Activated CD4-positive, alpha-beta T cell treated with anti-CD3 and anti-CD28 coated beads, Interleukin-2, amount 50 U/mL, for 48 hours (primary cell): Measurements from ENCODE around the gene CFTR.
"Not testable (repeated sequence)": the region's sequence is repeated elsewhere in the genome, so short reads cannot be mapped to it uniquely, and the experiment has no call there.

Source experiments
- DNase-seq, 2 experiments: peaks; one replicate each; pipeline ENCODE4 v3.0.0-alpha.2; 2020

Gene CFTR

GRCh38 chr7:117479225-117480054, at the start of gene CFTR:
Gene CFTR (plus strand): TSS chr7:117480025. CDS start chr7:117480095, 70 bp downstream.
- DNase-seq: no peak

GRCh38 chr7:117435475-117436043, 44.3 kb upstream of the CFTR start:
- DNase-seq: no peak

- DNase-seq: no peak
These were observed 35.2 kb upstream of the CFTR start for GRCh38 chr7:117444646-117445045.

GRCh38 chr7:117445206-117445605, 34.6 kb upstream of the CFTR start:
- no peak for DNase-seq

DNA sequence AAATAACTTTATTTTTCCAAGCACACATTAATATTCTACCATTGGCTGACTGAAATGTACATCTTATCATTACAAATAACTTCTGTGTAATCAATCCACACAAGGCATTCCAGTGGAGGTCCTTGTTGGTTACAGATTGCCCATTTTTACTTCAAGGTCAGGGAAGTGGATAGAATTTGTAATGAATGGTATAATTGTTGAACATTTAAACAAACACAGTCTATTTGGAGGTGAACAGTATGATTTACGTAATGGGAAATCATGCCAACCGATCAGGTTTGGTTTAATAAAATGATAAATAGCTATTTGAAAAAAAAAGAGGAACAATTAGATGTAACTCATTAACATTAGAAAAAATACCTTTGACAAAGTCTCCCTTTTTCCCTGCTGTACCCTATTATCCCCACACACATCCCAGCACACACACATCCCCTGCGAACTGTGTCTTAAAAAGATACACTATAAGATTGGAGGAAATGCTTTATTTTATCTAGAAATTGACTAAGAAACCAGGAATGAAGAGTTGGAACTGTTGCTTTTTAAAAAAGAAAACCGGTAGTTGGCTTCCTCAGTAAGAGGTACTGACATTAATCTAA, 33.5 kb upstream of the CFTR start:
- no peak for DNase-seq

DNA sequence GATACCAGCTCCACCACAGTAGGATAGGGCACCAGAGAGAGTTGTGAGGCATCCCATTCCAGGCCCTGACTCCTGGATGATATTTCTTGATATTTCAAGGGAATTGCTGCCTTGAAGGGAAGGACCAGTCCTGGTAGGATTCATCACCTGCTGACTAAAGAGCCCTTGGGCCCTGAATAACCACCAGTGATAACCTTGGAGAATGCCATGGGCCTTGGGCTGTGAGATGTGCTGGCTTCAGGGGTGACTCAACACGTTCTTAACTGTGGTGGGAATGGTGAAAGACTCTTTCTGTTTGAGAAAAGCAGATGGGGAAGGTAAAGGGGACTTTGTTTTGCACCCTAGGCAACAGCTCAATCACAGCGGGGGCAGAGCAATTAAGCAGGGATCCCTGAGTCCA, 31.2 kb upstream of the CFTR start:
- DNase-seq: no peak

DNA sequence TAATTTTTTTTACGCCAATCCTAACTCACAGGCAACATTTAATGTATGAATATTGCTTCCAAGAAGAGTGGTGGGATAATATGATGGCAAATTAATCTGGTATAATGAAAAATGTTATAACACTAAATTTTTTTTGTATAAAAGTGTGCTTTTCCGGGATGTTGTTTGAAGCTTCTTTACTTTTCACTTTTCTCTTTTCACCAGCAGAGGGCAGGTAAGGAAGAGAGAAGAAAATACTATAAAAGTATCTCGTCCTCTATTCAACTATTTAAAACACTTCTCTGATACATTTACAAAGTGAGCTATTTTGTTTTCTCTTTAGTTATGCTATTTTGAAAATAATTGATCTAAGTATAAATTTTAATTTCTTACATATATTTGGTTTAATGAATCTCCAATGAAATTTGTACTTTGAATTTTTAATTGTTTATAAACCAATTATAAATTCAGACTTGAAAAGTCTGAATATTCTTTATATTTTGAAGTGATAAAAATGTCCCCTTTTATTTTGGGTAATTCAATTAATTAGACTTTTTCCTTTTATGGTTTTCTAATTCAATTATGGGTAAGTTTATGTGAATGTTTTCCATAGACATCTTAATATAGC, 20.7 kb upstream of the CFTR start:
- no peak for DNase-seq

DNA sequence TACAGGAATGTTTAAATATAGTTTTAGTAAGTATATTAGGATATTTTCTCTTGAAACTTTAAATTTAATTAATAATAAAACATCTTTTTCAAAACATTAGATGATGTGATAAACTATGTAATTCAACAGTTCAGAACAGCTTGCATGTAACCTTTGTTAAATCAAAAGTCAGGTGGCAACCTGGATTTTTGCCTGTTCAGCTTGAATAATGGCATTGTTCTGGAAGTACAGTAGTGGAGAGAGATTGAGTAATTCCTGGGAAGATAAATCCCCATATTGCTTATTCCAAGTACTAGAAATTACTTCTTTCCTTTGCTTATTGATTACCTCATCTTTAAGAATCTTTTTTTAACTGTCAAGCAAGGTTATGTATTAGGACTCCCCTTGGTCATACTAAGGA, 20.1 kb upstream of the CFTR start:
- DNase-seq: no peak

GRCh38 chr7:117460815-117461214, 19.0 kb upstream of the CFTR start:
- not testable (repeated sequence) for DNase-seq

GRCh38 chr7:117468174-117468573, 11.7 kb upstream of the CFTR start:
- DNase-seq: no peak

DNA sequence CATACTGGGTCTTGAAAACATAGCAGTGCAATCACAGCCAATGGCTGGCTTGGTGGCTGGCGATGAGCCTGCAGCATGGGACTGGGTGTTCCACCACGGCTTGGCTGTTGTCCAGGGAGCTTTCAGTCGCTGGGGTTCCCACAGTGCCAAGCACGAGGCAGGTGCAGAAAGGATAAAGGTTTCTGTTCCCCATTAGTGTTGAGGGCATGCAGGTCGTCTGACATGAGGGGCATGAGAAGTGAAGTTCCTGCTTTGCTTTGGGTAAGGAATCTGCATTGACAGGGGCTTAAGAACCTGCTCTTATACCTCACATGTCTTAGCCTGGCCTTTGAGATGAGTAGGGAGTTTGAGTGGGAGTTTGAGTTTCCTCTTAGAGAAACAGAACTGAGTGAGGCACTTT, 9.0 kb upstream of the CFTR start:
- DNase-seq: no peak

DNA sequence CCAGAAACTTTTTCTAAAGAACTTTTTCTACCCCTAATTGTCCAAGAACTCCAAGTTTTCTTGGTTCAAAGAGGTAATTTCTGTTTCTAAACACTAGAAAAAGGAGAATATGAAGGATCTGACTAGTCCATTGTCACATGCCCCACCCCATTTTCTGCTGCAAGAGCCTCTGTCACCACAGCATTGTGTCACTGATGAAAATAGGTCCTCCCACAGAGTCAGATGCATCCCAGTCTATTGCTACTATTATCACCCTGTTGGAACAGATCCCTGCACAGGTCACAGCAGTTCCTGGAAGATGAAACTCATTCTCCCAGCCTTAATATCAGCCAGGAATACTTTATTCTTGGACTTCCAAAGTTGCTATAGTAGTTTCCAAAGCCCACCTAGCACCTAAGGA, 7.5 kb upstream of the CFTR start:
- DNase-seq: no peak

DNA sequence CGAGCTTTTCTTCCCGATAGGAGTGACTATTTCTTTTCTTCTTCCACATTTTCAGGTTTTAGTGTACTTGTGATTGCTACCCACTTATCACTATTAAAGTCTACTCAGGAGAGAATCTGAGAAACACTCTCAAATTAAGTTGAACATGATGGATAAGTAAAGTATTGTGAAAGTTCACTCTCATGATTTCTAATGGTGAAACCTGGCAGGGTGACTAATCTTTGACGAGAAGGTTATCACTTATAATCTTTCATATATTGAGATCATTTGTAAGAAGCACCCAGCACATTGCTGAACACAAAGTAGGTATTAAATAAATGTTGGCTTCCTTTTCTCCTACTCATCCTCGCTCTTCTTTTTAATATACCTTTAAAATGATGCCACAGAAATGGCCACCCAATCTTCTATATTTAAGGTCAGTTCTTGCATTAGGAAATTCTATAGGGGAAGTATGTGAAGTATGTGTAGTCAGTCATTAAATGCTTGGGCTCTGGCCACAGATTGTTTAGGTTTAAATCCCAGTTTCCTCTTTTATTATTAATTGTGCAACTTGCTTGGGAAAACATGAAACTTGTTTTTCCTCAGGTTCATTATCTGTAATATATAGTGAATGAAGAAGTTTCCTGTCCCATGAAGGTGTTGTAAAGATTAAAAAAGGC, 3.1 kb upstream of the CFTR start:
- no peak for DNase-seq

DNA sequence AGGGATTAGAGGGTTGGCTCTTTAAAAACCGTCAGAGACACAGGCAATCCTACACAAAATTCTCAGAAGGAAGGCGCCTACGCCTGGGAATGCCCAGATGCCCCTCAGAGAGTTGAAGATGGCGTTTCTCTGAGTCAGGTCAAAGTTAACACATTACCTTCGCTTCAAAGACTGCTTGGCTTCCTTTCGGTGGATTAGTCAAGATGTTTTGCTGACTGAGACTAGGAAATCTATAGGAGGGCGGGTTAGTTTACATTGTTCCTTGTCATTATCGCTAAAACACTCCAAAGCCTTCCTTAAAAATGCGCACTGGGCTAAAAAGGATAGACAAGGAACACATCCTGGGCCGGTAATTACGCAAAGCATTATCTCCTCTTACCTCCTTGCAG, 995 bp upstream of the CFTR start:
- no peak for DNase-seq

GRCh38 chr7:117480055-117480362, 184 bp downstream of the CFTR start:
- no peak for DNase-seq

- DNase-seq: no peak
These were observed 1.2 kb downstream of the CFTR start for GRCh38 chr7:117480978-117481377.

DNA sequence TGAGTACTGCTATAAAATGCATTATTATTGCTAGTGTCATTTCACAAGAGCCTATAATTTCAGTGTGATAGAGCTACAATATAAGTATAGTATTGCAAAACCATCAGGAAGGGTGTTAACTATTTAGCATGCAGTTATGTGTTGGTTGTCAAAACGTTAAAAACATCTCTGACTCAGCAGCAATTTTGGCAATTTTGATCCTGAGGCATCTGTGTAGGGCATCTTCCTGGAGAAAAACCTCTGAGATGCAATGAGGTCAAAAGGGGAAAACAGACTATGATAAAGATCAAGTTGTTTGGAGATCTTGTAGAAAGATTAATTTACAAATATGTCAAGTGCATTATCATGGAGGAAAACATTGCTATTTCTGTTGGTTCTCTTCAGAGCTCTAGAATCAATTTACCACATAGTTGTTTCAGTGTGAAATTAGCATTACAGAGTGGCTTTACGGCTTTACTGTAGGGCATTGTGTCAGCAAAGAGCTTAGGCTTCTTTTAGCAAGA, 5.3 kb downstream of the CFTR start:
- DNase-seq: no peak

GRCh38 chr7:117489016-117489415, 9.2 kb downstream of the CFTR start:
- no peak for DNase-seq

- no peak for DNase-seq
These were observed 9.6 kb downstream of the CFTR start for GRCh38 chr7:117489430-117489829.

- DNase-seq: no peak
These were observed 10.1 kb downstream of the CFTR start for GRCh38 chr7:117489911-117490310.

DNA sequence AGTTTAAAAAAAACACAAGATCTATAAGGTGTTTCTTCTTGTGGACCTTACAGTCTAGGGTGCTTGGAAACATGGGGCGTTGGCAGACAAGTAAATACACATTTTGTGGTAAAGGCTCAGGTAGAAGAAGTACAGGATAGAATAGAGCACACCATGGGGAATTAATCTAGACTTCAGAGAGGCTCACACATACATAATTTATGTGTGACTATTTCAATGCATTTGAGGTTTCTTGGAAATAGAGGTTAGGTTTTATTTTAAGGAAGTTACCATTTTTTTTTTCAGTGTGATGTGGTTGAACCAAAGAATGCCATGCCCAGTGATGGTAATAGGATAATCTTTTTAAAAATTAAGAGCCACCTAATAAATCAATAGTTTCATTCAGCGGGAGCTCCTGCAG, 12.8 kb downstream of the CFTR start:
- DNase-seq: no peak

GRCh38 chr7:117493460-117493859, 13.6 kb downstream of the CFTR start:
- DNase-seq: no peak

DNA sequence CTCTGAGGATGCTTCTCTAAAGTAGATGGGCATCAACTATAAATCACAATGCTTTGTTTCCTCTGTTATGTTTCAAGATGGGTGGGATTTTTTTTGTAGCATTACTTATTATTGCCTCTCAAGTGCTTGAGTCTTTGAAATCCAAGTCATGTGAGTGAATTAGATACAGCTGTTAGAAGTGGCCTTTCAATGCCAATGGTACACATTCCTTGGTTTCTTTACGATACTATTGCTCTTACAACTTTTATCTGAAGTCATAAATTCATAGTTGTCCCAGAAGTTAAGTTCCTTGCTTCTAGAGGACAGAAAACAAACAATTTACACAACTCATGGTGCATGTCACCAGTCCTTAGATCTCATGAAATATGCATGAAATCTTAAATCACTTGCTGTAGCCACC, 15.5 kb downstream of the CFTR start:
- DNase-seq: no peak
